K562 (cell line): Measurements from ENCODE around the gene NIM1K. TPM values are rescaled to one million over a fixed set of nuclear protein-coding genes. Genes with fewer than 3 reads are reported as not detected.

Experiments
- CHD7 ChIP-seq: fragments of 200-600 bp; sonication (generic); IDR thresholded peaks from one replicate; pipeline ENCODE4 v1.6.1; 2012; ENCODE audit warnings: mild to moderate bottlenecking, low read depth, low read length, inconsistent platforms
- HNRNPLL ChIP-seq: fragments of 200-400 bp; formaldehyde crosslinking; IDR thresholded peaks from 2 replicates; pipeline ENCODE4 v1.6.1; 2017; ENCODE audit warnings: low read length, low read depth, mild to moderate bottlenecking; ENCODE audit not compliant: poor library complexity, severe bottlenecking
- RBM25 ChIP-seq: fragments of 200-400 bp; formaldehyde crosslinking; IDR thresholded peaks from 2 replicates; pipeline ENCODE4 v1.6.1; 2018; ENCODE audit warnings: low read length, low read depth, moderate library complexity; ENCODE audit not compliant: severe bottlenecking
- STAT6 ChIP-seq: sonication (generic); formaldehyde crosslinking; IDR thresholded peaks from 2 replicates; pipeline ENCODE4 v1.8.1; 2023; ENCODE audit warnings: mild to moderate bottlenecking, missing genetic modification reagents
- TRIM24 ChIP-seq, 2 experiments: fragments of 450-650 bp; IDR thresholded peaks; 2 replicates each; pipeline ENCODE4 v1.6.1; 2016
- YBX1 ChIP-seq: fragments of 450-650 bp; IDR thresholded peaks from 2 replicates; pipeline ENCODE4 v1.7.1; 2016; ENCODE audit warnings: mild to moderate bottlenecking
- ZC3H8 ChIP-seq: fragments of 450-650 bp; IDR thresholded peaks from 2 replicates; pipeline ENCODE4 v1.6.1; 2017
- ZNF444 ChIP-seq: fragments of 250-450 bp; sonication (Bioruptor Pico); IDR thresholded peaks from 2 replicates; pipeline ENCODE4 v1.4.0; 2020; ENCODE audit warnings: mild to moderate bottlenecking, moderate library complexity
- polyA plus RNA-seq, 8 experiments: library from polyadenylated mRNA; depleted of rRNA in 4 of 8; stranded (reverse) in 5 of 8; unstranded in 3 of 8; fragments of >200 nt; fragmentation: Nextera tagmentation in 2 of 8; fragmentation: Illumina TruSeq in 1 of 8; extraction: Ambion mirVana in 2 of 8; extraction: Trizol in 1 of 8; gene quantifications; 2 replicates each; pipeline versions ENCODE4 v1.2.1 to v1.2.3, GENCODE V29; 2011 to 2014; ENCODE audit warnings: inconsistent platforms in 1 of 8, missing spikeins in 1 of 8
- total RNA-seq, 7 experiments: library from RNA; depleted of rRNA in 6 of 7; stranded (reverse); fragments of >200 nt in 6 of 7; fragmentation: Illumina TruSeq in 2 of 7; extraction: Trizol in 2 of 7; gene quantifications; 2 replicates each; pipeline versions ENCODE4 v1.2.1 to v1.2.3, GENCODE V29; 2011 to 2021; ENCODE audit warnings: low replicate concordance in 1 of 7

NIM1K gene
- total and polyA plus RNA-seq, 9 of the 15 experiments (the other 6 are each of a cell fraction or from before 2014, with no cell fraction given), result 0.03 to 0.34 (median 0.08) TPM; not detected in 3

- no peak for TF ChIP-seq CHD7
- no peak for TF ChIP-seq ZC3H8
- TF ChIP-seq YBX1, result no peak
- TF ChIP-seq TRIM24 (IDR thresholded peaks at IDR 0.05), result no peak
- TF ChIP-seq HNRNPLL, result no peak
- no peak for TF ChIP-seq ZNF444 (CRISPR knock-in tag)
- TF ChIP-seq STAT6, result no peak
- no peak for TF ChIP-seq RBM25
Observed at GRCh38 chr5:43305948-43306565, 114.0 kb downstream of the NIM1K start (continued).
